Upper lobe of left lung (tissue), 4 donors: ENCODE results near the gene DLD.

Source experiments
- CTCF ChIP-seq, 6 experiments: fragments of 450-650 bp in 4 of 6; fragments of 200-600 bp in 2 of 6; sonication (generic) in 2 of 6; IDR thresholded peaks; one replicate each; pipeline ENCODE4 v1.5.1; 2016 to 2019; ENCODE audit warnings: antibody characterized with exemption in 6 of 6
- EP300 ChIP-seq, 4 donors: sonication (generic); formaldehyde crosslinking; IDR thresholded peaks; one replicate each; pipeline ENCODE4 v1.5.1; 2017; ENCODE audit warnings: antibody characterized with exemption in 4 of 4, control low read depth in 2 of 4
- POLR2A ChIP-seq, 4 donors: fragments of 450-650 bp; IDR thresholded peaks; one replicate each; pipeline ENCODE4 v1.5.1; 2016 to 2017; ENCODE audit warnings: antibody characterized with exemption in 4 of 4, mild to moderate bottlenecking in 2 of 4
- POLR2AphosphoS5 ChIP-seq, 2 donors: sonication (generic); formaldehyde crosslinking; IDR thresholded peaks; one replicate each; pipeline ENCODE4 v1.5.1; 2017; ENCODE audit warnings: antibody characterized with exemption in 2 of 2

GRCh38 chr7:107850216-107850615, 40.8 kb upstream of the DLD start:
- no peak for TF ChIP-seq POLR2AphosphoS5 (IDR thresholded peaks at IDR 0.05)
- no peak for TF ChIP-seq CTCF (IDR thresholded peaks at IDR 0.05)
- no peak for TF ChIP-seq POLR2A (IDR thresholded peaks at IDR 0.05)
- no peak for TF ChIP-seq EP300 (IDR thresholded peaks at IDR 0.05)
